ENCODE results near the gene LINS1.
A peak's percentile ranks its signal among the peaks of the same experiment; 100 is the strongest.
"Not testable (repeated sequence)": the region's sequence is repeated elsewhere in the genome, so short reads cannot be mapped to it uniquely, and the experiment has no call there.

Gene LINS1

DNA sequence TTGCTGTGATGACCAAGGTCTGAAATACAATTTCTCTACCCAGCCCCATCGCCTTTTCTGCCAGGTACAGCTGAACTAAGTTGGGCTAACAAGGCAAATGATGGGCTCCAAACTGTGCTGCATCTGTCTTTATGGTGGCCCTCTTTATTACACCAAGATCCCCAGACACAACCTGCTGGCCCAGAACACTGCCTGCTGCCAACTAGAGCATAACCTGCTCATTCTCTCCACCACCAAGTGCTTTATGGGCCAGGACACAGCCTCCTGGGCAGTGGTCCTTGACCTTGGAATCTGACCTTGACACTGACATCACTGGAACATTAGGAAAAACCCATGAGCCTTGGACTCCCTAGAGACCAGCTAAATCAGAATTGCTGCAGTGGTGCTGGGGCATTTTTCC, 3.3 kb downstream of the LINS1 start:
- no peak for DNase-seq

DNA sequence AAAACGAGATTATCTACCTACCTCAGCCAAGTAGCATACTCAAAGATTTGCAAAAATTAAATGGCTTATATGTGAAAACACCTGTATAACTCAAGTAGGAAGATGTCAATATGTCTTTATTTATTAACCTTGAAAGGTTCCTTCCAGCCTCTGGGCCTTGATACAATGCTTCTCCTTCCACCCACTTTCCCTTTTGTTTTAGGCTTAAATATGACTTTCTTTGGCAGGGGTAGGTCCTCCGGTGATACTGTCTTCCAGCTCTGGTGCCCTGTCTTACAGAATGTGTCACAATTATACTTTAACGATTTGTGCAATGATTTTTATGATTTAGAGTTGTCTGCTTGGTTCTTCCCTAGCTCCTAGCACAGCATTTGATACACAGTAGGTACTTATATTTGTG, 4.1 kb downstream of the LINS1 start:
- DNase-seq = no peak

DNA sequence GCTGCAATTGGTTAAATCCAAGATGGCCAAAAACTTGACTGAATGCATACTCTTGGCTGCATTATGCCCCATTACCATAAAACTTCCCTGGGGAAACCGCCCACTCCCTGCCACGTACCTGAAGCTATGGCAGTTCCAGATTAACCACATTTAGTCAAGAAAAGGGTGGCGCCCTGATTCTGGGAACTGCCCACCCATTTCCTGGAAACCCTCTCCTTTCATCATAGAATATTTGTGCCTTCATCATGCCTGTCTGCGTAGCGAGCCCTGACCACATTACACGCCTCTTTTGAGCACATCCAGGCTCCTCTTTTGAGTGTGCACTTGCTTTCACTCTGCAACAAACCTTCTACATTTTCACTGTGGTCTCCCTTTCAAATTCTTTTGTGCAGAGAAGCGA, 5.2 kb downstream of the LINS1 start:
- peak; percentile 95 for DNase-seq

DNA sequence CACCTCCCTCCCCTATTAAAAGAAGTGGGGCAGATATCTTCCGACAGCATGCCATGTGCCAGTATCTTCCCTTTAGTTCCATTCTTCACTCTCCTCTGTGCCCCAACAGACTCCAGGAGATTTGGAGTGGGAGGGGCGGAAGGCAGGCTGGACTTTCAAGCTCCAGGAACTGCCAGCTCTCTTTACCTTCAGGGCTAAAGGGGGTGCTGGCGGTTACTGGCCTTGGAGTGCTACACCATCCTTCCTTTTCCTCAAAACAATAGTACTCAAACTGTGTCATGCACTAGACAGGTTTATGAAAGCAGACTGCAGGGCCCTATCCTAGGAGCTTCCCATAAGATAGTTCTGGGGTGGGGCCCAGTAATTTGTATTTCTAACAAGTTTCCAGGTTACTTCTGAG, 6.0 kb downstream of the LINS1 start:
- no peak for DNase-seq

DNA sequence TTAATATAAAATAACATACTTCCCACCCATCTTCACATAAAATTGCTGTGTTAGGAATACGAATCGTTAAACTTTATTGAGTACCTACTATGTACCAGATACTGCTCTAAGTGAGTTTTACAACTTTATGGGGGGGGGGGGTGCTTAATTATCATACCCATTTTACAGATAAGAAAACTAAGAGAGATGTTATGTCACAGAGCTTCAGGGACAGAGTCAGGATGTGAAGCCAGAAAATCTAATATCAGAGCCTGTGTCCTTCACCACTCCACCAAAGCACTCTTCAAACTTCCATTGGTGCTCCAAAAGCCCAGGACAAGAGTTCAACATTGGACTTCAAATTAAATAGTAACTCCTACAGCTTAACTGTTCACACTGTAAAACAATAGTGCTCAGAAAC, 8.6 kb downstream of the LINS1 start:
- DNase-seq = no peak

DNA sequence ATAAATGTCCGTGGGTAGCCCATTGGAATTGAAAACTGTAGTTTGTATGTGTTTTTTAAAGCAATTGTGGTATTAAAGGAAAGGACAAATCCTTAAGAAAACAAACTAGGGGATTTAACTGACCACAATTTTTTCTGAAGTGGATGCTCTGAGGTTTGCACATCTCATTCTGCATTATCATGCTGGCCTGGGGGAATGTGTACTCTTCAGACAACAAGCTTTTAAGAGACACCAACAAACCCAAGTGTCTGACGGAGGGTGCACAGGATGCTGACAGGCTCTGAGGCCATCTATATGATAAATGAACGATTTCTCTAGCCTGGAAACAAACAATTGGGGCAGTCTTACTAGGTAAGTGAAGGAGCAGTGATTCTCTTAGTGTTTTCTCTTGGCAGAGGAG, 9.1 kb downstream of the LINS1 start:
- DNase-seq = no peak

DNA sequence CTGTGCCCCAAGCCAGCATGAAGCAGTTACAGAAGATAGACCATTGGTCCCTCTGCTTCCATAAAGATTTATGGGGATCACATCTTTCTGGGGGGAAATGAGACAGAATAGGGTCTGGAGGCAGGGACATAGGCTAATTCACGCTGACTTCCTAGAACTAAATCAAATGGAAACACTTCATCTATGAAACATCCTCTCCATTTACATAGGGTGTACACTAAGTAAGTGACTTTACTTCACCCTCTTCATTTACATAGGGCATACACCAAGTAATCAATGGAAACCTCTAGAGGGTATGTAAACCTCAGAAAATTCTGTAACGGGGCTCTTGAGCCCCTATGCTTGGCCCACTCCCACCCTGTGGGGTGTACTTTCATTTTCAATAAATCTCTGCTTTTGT, 10.1 kb downstream of the LINS1 start:
- no peak for DNase-seq

DNA sequence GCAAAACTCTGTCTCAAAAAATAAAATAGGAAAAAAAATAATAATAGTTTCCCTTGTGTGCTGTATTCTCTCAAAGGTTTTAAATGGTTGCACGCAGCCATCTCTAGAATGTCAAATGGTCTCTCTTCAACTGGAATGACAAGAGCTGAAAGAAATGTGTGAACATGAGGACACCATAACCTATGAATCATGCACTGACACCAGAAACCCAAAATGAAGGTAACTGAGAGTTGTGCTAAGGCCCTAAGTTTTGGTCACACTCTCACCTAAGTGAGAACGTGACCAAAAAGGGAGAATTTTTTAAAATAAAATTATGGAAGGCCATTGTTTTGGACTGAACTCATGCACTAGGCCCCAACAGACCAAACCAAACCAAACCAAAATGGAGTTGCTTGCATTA, 10.8 kb downstream of the LINS1 start:
- DNase-seq = not testable (repeated sequence)

DNA sequence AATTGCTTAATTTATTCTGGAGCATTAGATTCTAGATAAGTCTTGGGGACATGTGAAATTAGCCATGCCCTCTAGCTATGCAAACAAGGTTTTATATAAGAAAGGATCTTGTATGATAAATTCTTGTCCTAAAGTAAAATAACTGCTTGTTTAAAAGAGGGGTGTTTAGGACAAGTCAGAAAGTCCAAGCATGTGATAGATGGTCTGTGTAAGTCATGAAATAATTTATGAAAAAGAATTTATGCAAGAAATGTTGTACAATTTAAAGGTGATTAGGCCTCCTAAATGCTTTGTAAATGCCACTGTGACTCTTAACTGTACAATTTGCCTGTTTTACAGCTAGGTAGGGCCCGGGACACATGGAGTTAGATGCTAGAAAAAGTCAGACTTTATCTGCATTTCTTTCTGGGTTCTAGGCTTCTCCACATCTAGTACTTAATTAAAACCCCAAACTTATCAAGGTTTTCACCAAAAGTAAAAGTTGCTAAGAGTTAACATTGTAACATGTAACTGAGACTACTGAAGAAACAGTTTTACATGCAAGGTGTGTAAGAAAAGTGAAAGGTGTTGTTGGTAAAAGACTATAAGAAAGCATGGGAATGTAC, 13.2 kb downstream of the LINS1 start:
- DNase-seq = no peak

DNA sequence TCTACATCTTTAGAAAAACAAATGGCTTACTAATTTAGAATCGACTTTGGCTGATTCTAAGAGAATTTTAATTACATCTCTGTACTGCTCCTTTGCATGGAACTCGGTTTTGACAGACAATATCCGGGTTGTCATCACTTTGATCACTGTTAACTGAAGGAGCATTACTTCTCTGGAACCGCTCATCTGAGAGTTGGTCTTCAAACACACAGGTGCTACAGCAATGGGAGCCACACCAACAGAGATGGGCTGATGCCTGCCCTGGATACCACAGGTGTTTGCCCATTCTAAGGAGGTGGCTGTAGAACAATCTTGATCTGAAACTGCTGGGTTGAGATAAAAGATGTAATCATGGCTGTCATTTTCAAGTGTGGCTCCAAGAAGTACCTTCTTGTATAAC, 21.6 kb downstream of the LINS1 start:
- DNase-seq = no peak

DNA sequence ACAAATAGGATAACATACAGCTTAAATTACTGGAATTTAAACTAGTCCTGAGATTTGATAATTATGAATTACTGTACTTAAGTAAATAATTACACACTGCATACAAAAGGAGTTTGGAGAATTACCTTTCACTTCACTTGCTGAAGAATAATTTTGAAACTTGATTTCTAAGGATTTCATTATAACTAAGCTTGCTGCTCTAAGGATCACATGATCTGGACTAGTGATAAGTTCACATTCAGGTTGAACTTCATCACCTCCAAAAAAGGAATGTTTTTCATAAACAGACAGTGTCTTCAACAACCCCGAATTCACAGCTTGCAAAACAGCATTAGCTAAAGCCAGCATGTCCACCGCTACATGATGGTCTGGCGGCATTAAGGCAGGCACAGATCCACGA, 28.5 kb downstream of the LINS1 start:
- no peak for DNase-seq

DNA sequence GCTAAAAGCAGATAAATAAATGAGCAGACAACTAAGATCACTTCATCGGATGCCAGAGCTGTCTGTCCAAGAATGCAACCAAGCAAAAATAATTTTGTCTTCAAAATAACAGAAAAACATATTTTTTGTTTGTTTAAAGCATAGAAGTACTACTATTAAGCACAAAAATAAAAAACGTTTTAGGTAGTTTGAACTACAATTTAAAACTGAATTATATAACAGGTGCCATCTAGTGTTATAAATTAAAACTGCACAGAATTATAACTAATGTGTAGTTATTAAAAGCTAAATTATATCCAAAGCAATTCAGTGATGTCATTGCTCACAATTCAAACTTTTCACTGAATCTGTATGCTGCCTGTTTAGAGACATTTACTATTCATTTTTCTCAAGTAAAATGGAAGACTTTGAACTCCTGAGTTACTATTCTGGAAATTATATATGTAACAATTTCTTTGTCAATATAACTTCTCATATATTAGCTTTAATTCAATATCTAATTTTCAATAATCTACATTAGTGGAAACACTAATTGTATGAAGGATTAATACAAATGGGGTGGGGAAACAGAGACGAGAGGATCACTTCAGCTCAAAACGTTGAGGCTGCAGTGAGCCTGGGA, 29.5 kb downstream of the LINS1 start:
- no peak for DNase-seq

DNA sequence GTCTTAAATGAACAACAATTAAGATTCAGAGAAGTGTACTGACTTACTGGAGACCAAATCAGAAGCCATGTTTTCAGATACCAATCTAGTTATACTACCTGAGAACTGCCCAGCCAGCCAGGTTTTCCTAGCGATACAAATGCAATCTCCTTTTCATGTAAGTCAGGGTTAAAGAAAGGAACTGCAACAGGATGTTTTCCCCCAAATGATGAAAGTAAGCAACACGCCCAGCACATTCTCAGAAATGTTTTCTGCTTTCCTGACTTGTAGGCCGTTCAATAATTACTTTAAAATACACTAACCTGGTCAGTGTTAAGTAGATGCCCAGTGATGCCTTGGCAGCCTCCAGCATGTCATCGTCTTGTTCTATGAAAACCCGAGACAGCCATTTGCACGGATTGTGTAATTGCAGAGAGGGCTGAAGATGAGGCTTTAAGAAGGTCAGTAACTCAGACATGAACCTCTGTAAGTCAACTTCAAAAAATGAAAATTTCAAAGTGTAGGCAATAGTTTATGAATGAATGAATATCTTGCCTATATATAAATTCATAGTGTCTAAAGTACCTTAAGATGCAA, 30.3 kb downstream of the LINS1 start:
- DNase-seq = no peak

DNA sequence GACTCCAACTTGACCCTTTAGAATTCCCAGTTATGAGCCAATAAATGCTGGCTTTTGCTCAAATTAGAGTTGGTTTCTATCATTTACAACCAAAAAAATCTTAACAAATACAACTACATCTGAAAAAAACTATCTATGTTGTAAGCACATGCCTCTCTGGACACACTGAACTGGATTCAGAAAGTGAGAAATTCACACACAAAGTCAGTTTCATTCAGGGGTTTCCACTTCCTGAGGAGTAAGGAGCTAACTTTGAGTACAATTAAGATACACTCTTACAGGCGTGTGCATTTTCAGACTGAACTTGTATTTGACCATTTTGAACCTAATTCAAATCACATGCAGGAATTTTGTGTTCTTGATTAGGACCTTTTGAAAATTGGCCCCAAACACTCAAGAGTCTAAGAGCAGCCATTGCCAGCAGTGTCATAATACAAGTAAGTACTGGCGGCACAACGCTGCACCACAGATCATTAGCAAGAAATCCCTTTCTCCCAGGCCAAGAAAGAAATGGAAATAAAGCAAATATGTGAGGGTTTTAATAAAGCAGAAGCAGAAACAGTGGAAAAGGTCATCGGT, 31.2 kb downstream of the LINS1 start:
- DNase-seq = no peak

DNA sequence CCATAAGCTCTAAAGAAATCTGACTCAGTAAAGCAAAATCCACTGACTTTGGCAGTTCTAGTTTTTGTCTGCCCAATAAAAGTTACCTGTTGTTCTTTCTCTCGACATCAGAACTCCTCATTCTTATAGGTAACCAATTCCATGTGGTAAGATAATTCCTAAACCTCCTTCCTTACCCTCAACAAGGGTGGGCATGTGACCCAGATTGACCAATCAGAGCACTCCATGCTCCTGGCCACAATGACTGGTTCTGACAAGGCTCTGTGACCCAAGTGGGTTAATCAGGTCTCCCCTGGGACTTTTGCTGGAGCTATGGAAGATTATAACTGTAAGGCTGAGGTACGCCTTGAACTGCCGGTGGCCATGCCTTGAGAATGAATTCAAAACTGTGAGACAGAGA, 31.7 kb downstream of the LINS1 start:
- DNase-seq = no peak

DNA sequence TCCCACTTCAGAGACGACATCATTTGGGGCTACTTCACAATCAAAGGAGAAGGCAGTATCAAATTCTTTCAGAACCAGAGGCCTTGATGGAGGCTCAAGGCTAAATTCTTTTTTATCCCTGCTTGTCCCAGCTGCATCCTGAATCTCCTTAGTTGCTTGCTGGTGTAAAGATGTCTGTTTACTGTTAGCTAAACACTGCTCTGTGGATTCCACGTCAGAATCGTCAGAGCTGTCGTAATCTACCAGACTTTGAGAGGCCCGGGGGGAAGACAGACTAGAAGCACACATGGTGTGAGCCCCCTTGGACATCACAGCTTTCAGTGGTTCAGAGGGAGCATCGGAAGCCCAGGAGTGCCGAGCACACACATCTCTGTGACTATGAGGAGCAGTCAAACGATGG, 32.6 kb downstream of the LINS1 start:
- no peak for DNase-seq

DNA sequence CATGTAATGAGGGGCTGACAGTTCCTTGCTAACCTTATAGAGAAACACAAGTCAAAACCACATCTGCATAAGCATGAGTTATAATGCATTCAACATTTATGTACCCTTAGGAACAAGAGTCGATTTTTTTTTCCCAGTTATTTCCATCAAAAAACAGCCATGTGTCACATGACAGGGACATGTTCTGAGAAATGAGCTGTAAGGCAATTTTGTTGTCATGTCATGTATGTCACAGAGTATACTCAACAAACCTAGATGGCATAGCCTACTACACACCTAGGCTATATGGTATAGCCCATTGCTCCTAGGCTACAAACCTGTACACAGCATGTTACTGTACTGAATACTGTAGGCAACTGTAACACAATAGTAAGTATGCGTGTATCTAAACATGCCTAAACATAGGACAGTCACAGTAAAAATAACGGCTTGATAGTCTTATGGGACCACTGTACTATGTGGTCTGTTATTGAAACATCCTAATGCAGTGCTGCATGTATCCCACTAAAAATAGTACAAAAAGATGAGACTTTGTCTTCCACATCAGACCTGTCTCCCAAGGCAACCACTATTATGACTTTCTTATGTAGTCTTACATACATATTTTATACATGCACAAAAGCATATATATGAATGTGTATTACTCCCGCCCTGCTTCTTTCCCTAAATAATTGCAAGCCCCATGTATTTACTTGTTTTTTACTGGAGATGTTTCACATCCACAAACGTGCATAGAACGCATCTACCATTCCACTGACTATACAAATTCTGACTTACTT, 34.9 kb downstream of the LINS1 start:
- no peak for DNase-seq

DNA sequence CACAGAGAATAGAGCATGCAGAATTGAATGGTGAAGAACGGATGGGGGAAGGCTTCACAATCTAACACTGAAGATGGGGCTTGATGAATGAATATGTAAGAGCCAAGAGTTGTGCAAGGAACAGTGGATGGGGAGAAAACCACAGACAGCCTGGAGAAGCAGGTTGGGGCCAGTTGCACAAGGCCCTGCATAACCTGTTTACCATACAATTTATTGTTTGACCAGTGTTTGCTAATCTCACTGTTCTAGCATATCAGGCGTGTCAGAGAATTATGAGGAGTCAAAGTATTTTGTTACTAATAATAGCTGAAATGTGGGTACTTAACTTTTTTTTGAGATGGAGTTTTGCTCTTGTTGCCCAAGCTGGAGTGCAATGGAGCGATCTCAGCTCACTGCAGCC, 36.4 kb downstream of the LINS1 start:
- no peak for DNase-seq

DNA sequence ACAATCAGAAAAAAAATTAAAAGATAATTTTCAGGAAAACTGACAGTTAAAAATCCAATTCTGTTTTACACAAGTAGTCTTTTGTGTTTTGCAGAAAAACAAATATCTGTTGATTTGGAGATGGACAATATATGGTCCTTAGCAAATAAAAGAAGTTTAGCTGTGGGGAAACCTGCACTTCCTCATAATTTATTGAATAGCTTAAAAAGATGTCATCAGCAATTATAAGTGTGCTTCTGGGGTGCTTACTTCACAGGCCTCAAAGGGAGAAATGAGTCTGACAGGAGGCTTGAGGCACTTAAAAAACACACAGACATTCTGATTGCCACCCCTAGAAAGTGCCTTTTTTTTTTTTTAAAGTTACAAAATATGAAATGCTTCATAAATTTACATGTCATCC, 41.7 kb downstream of the LINS1 start:
- no peak for DNase-seq

DNA sequence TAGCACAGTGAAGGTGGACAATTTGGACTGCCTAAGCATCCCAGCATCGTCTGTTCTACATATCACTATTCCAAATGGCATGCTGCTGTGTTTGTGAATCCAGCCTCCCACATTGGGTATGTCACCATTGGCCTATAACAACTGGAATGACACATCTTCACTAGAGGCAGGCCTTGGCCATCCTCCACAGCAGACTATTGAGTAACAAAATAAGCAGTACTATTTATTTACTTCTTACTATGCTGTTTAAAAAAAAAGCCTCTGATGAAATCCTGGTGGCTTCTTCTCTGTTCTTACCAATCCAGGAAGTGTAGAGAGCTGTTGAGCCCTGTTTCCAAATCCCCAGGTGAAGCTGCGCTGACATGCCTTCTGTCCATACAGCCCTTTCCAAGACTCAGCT, 42.7 kb downstream of the LINS1 start:
- DNase-seq = no peak

DNA sequence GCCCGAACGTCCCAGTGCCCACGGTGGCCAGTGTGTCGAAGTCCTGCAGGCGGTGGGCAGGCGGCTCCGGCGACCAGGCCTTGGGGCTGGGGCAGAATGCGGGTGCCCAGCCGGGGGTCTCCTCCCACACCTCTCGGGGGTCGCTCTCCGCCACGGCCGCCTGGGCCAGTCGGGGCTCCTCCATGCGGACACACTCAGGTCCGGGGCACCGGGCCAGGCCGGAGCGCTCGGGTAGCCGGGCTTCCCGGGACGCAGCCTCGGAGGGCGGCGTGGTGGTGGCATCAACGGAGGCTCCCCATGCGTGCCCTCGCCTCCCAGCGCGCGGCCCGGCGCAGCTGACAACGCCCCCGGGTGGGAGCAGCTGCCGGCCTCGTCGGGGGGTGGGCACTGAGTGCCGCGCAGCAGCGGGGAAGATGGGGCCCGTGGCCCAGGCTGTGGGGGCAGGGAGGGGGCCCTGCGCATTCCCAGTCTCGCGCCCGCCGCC, 43.2 kb downstream of the LINS1 start:
- DNase-seq = no peak

DNA sequence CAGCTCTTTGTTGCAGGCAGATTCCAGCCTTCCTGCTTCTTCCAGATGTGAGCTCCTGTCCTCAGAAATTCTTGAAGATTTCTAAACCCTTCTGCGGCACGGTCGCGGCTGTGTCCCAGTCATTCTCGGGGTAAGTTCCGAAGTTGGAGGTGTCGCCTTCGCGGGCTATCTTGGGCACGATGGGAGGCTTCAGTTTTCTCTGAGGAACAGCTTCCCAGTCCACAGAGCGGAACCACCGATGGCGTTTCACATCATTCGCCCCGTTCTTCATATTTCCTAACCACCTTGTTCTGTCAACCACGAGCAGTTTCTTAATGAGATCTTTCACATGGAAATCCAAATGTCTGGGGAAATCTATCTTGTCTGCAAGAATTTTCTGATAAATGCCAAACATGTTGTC, 48.5 kb downstream of the LINS1 start:
- DNase-seq = no peak

DNA sequence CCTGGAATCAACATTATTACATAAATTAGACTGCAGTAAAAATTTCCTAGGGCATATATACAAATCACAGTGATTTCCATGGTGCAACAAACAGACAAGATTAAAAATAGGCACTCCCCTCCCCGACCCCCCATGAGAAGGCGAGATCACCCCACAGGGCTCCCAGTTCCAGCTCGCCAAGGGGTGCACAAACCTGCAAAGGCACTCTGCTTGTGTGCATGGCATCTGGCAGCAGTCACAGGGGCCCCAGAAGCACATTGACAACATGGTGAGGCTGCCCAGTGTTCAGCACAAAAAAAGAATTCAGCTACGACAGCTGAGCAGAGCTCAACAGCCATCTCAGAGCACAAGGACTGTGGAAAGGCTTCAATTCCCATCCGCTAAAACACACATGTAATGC, 54.0 kb downstream of the LINS1 start:
- DNase-seq = no peak

DNA sequence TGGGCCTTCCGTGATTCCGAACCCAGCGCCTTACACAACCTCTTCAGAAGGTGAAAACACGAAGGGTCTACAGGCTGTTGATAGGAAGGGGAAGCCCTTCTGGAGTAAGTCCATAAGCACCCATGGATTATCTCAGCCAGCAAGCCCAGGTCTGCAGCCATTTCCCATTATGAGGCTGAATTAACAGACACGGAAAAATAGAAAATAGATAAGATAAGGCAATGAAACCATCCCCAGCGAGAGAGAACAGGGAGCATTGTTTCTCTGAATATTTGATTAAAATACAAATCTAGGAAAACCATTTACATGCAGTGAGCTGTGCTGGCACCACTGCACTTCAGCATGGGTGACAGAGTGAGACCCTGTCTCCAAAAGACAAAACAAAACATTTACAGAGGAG, 57.0 kb downstream of the LINS1 start:
- DNase-seq = no peak
